Type B pancreatic cell (in vitro differentiated cells): ENCODE results near the gene ARSG. TPM values are rescaled to one million over a fixed set of nuclear protein-coding genes. Genes with fewer than 3 reads are reported as not detected.
A peak's percentile ranks its signal among the peaks of the same experiment; 100 is the strongest.
"Not testable (repeated sequence)": the region's sequence is repeated elsewhere in the genome, so short reads cannot be mapped to it uniquely, and the experiment has no call there.

ENCODE experiments used
- DNase-seq: peaks from one replicate; pipeline ENCODE4 v3.0.0; 2021; ENCODE audit warnings: mixed read lengths; ENCODE audit not compliant: unreplicated experiment; ENCODE audit errors: extremely low spot score
- H3K27ac Mint-ChIP-seq: 2 replicates; pipeline ENCODE4 v1.8.0; 2021; ENCODE audit warnings: mild to moderate bottlenecking, mixed read lengths
- H3K27me3 Mint-ChIP-seq: 2 replicates; pipeline ENCODE4 v1.8.0; 2021; ENCODE audit warnings: mixed read lengths
- H3K36me3 Mint-ChIP-seq: 2 replicates; pipeline ENCODE4 v1.8.0; 2021; ENCODE audit warnings: mixed read lengths
- H3K4me1 Mint-ChIP-seq: one replicate; pipeline ENCODE4 v1.8.0; 2021; ENCODE audit warnings: mixed read lengths; ENCODE audit not compliant: unreplicated experiment
- H3K4me3 Mint-ChIP-seq: 2 replicates; pipeline ENCODE4 v1.8.0; 2021; ENCODE audit warnings: mild to moderate bottlenecking, mixed read lengths
- H3K9me3 Mint-ChIP-seq: 2 replicates; pipeline ENCODE4 v1.8.0; 2021; ENCODE audit warnings: mixed read lengths
- CTCF ChIP-seq: fragments of 200-600 bp; sonication (generic); conservative IDR thresholded peaks from 2 replicates; pipeline ENCODE4 v1.5.0; 2021; ENCODE audit warnings: antibody characterized with exemption, mild to moderate bottlenecking
- total RNA-seq: library from RNA; stranded (reverse); gene quantifications from 2 replicates; pipeline ENCODE4 v1.2.1, GENCODE V29; 2021; ENCODE audit warnings: low replicate concordance

The ARSG gene
- total RNA-seq, 1 donor from 2014 or later: 4.1 TPM

- Mint-ChIP-seq H3K27ac (peak overlapping the region; percentile 11), H3K4me3 (peak overlapping the region; percentile 67), H3K4me1 (peaks cover 7% of the 10 kb centered on the region), H3K9me3 (no peaks in the 10 kb centered on the region), H3K27me3 (peaks cover 4% of the 10 kb centered on the region), H3K36me3 (peaks cover 12% of the 10 kb centered on the region)
- TF ChIP-seq CTCF: no peak
- no peak for DNase-seq
These were observed 33.4 kb upstream of the ARSG start for GRCh38 chr17:68257934-68258333.

- peak overlapping the region; percentile 61 for H3K4me3 Mint-ChIP-seq
- not testable (repeated sequence) for H3K9me3 Mint-ChIP-seq, H3K4me1 Mint-ChIP-seq, H3K27me3 Mint-ChIP-seq
- peak; percentile 70 for DNase-seq
- peak overlapping the region; percentile 54 for H3K27ac Mint-ChIP-seq
- peaks cover 10% of the 10 kb centered on the region for H3K36me3 Mint-ChIP-seq
These were observed 32.2 kb upstream of the ARSG start for GRCh38 chr17:68258890-68259647.

DNA sequence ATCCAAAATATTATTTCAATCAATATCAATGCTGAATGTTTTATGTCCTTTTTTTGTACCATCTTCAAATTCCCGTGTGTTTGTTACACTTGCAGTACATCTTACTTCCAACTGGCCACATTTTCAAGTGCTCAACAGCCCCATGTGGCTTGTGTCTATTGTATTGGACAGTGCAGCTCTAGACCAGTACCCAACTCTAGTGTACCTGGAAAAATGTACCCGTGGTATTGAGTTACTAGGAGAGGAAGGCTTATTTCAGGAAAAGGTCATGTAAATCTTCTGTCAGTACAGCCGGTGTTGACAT lies 31.7 kb upstream of the ARSG start:
- H3K36me3 Mint-ChIP-seq, DNase-seq, H3K4me1 Mint-ChIP-seq, H3K9me3 Mint-ChIP-seq, H3K27me3 Mint-ChIP-seq: not testable (repeated sequence)
- peak overlapping the region; percentile 54 for H3K27ac Mint-ChIP-seq
- peak overlapping the region; percentile 67 for H3K4me3 Mint-ChIP-seq

GRCh38 chr17:68260051-68260762 lies 31.1 kb upstream of the ARSG start:
- Mint-ChIP-seq H3K4me3 (no peak overlapping the region), H3K27me3 (peaks cover 5% of the 10 kb centered on the region), H3K36me3 (peaks cover 8% of the 10 kb centered on the region), H3K9me3 (no peaks in the 10 kb centered on the region), H3K4me1 (peaks cover 7% of the 10 kb centered on the region), H3K27ac (no peak overlapping the region)
- TF ChIP-seq CTCF: no peak
- DNase-seq: no peak

GRCh38 chr17:68262467-68262866 lies 28.8 kb upstream of the ARSG start:
- not testable (repeated sequence) for DNase-seq, H3K27me3 Mint-ChIP-seq, H3K27ac Mint-ChIP-seq, H3K9me3 Mint-ChIP-seq, H3K36me3 Mint-ChIP-seq, H3K4me3 Mint-ChIP-seq, H3K4me1 Mint-ChIP-seq

- peak overlapping the region; percentile 10 for H3K27ac Mint-ChIP-seq
- H3K4me3 Mint-ChIP-seq, H3K9me3 Mint-ChIP-seq, H3K4me1 Mint-ChIP-seq, H3K27me3 Mint-ChIP-seq, DNase-seq, H3K36me3 Mint-ChIP-seq: not testable (repeated sequence)
- peak; percentile 81 for TF ChIP-seq CTCF
These were observed 28.1 kb upstream of the ARSG start for GRCh38 chr17:68263101-68263681.

DNA sequence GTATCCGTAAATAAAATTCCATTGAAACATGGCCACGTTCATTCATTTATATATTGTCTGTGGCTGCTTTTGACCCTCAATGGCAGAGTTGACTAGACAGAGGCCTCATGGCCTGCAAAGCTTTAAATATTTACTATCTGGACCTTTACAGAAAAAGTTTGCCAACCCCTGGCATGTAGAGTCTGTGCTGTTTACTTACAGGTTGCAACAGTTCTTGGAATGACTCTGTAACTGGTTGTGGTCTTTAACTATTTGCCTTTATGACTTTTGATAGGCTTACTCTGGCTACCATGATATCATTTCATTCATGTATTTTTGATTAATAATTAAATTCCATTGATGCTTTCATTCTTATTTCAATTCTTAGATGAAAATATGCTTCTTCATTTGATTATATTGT lies 25.5 kb upstream of the ARSG start:
- not testable (repeated sequence) for H3K36me3 Mint-ChIP-seq, H3K4me1 Mint-ChIP-seq, H3K4me3 Mint-ChIP-seq

More for the DNA sequence above, 25.5 kb upstream of the ARSG start:
- not testable (repeated sequence) for H3K27ac Mint-ChIP-seq, H3K9me3 Mint-ChIP-seq, H3K27me3 Mint-ChIP-seq, DNase-seq
